Epithelial cell of proximal tubule (primary cell): ENCODE measurements around the gene TTC39C. TPM values are rescaled to one million over a fixed set of nuclear protein-coding genes. Genes with fewer than 3 reads are reported as not detected.

Source experiments
- DNase-seq: peaks from one replicate; pipeline ENCODE4 v3.0.0-alpha.2; 2011; ENCODE audit warnings: low read depth
- H3K4me3 ChIP-seq: 2 replicates; pipeline ENCODE4 v1.5.1; 2011; ENCODE audit warnings: low read depth, mild to moderate bottlenecking, low read length
- total RNA-seq: library from RNA; depleted of rRNA; stranded (reverse); fragments of >200 nt; gene quantifications from 2 replicates; pipeline ENCODE4 v1.2.3, GENCODE V29; 2015
- TF ChIP-seq, protein P1 (sequence below): conservative IDR thresholded peaks from 2 replicates; pipeline ENCODE4 v1.5.1; 2012; ENCODE audit warnings: low read depth, mild to moderate bottlenecking, low read length

The TTC39C gene
- total RNA-seq, 1 donor from 2014 or later = 11.2 TPM

DNA sequence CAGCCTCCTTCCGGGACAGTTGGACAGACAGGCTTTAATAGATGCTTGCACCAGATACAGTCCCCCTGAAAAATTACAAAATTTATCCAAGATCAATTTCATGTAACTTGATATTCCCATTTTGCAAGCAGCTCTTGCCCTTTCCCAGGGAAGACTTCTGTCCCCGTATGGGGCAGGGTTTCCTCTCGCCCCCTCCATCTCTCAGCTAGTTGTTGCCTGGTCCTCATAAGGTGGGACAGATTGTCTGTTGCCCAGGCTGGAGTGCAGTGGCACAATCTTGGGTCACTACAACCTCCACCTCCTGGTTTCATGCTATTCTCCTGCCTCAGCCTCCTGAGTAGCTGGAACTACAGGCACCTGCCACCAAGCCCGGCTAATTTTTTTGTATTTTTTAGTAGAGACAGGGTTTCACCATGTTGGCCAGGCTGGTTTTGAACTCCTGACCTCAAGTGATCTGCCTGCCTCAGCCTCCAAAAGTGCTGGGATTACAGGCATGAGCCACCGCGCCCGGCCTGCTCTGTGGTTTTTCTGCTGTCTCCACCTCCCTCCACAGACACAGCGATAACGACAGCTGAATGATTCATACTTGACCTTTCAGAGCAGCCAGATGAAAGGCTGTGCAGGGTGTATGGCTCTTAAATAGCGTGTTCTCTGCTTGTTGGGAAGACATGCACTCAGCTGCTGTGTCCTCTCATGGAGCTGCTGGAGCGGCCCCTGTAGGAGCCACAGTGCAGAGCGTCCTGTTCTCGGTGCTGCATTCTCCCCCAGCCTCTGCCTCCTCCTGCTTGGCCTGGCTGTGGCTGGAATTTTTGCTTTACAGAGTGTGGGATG lies 61.4 kb downstream of the TTC39C start:
- no peak overlapping the region for H3K4me3 ChIP-seq
- DNase-seq = peak; percentile 46
- TF ChIP-seq, protein P1, sequence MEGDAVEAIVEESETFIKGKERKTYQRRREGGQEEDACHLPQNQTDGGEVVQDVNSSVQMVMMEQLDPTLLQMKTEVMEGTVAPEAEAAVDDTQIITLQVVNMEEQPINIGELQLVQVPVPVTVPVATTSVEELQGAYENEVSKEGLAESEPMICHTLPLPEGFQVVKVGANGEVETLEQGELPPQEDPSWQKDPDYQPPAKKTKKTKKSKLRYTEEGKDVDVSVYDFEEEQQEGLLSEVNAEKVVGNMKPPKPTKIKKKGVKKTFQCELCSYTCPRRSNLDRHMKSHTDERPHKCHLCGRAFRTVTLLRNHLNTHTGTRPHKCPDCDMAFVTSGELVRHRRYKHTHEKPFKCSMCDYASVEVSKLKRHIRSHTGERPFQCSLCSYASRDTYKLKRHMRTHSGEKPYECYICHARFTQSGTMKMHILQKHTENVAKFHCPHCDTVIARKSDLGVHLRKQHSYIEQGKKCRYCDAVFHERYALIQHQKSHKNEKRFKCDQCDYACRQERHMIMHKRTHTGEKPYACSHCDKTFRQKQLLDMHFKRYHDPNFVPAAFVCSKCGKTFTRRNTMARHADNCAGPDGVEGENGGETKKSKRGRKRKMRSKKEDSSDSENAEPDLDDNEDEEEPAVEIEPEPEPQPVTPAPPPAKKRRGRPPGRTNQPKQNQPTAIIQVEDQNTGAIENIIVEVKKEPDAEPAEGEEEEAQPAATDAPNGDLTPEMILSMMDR = peak; percentile 33

DNA sequence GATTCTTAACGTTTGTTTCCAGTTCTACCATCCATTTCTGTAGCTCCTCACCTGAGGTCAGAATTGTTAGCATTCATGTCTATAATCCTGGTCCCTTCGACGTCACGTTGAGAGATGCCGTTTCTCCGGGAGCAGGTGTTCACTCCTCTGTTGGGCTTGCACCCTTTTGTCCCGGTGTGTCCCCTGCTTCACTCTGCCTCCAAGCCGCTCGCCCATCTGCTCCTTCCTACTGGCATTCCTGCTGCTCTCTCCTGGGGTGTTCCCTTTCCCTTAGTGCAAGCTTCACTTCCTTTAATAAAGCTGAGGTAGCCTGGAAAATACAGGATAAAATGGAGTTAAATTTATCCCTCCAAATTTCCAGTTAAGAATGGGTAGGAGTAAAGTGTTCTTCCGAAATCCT lies 62.4 kb downstream of the TTC39C start:
- no peak for DNase-seq
- H3K4me3 ChIP-seq = no peak overlapping the region
- TF ChIP-seq, protein P1 = no peak

DNA sequence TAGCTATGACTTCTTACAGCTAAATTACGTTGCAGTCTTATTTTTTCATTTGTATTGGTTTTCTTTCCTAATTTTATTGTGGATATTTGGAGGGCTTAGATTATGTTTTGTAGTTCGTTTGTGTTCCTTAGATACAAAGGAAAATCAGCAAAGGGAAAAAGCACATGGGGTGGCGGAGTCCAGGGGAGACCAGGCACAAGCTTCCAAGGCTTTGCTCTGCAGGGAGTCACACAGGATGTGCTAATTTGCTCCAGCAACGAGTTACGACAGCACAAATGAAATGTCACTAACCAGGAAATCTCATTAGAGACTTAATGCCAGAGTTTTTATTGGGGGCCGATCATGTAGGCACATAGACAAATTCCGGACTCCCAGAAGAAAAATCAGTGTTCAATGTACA lies 63.8 kb downstream of the TTC39C start:
- TF ChIP-seq, protein P1 = no peak
- H3K4me3 ChIP-seq = no peak overlapping the region
- DNase-seq = no peak

- no peak overlapping the region for H3K4me3 ChIP-seq
- TF ChIP-seq, protein P1 = no peak
- DNase-seq = no peak
Measured at GRCh38 chr18:24080861-24081260, 66.3 kb downstream of the TTC39C start.

- no peak for DNase-seq
- TF ChIP-seq, protein P1 = no peak
- no peak overlapping the region for H3K4me3 ChIP-seq
Measured at GRCh38 chr18:24083550-24083949, 69.0 kb downstream of the TTC39C start.

- TF ChIP-seq, protein P1 = no peak
- no peak for DNase-seq
- H3K4me3 ChIP-seq = no peak overlapping the region
Measured at GRCh38 chr18:24086082-24086481, 71.5 kb downstream of the TTC39C start.

GRCh38 chr18:24089076-24089475 lies 74.5 kb downstream of the TTC39C start:
- no peak overlapping the region for H3K4me3 ChIP-seq

More at GRCh38 chr18:24089076-24089475, 74.5 kb downstream of the TTC39C start:
- no peak for DNase-seq
- TF ChIP-seq, protein P1 = no peak
